Measurements from ENCODE around the gene RCE1.

- no peak for TF ChIP-seq POLR2AphosphoS5 (IDR thresholded peaks at IDR 0.05)
- no peak for TF ChIP-seq POLR2A (IDR thresholded peaks at IDR 0.05)
These were observed 34.5 kb downstream of the RCE1 start for GRCh38 chr11:66877588-66878385.

All from suprapubic skin (tissue), 4 donors.